K562 (cell line): Measurements from ENCODE around the gene CBR4. TPM values are rescaled to one million over a fixed set of nuclear protein-coding genes. Genes with fewer than 3 reads are reported as not detected.

ENCODE experiments used
- BRD4 ChIP-seq: fragments of 200-600 bp; sonication (generic); IDR thresholded peaks from 2 replicates; pipeline ENCODE4 v1.6.1; 2017; ENCODE audit warnings: inconsistent platforms
- CEBPB ChIP-seq: fragments of 450-650 bp; IDR thresholded peaks from 2 replicates; pipeline ENCODE4 v1.6.1; 2016; ENCODE audit warnings: missing genetic modification characterization, missing compliant biosample characterization
- DMBX1 ChIP-seq: fragments of 250-450 bp; sonication (Bioruptor Pico); IDR thresholded peaks from 2 replicates; pipeline ENCODE4 v1.8.0; 2022; ENCODE audit warnings: inconsistent platforms, mild to moderate bottlenecking, moderate library complexity, borderline replicate concordance
- ETS2 ChIP-seq: IDR thresholded peaks from 2 replicates; pipeline ENCODE4 v1.6.1; 2016; ENCODE audit warnings: borderline replicate concordance, missing genetic modification characterization, mild to moderate bottlenecking, moderate library complexity, missing compliant biosample characterization; ENCODE audit not compliant: poor library complexity, severe bottlenecking
- IFI16 ChIP-seq: fragments of 250-450 bp; sonication (Bioruptor Pico); IDR thresholded peaks from 2 replicates; pipeline ENCODE4 v2.1.2; 2022; ENCODE audit warnings: mild to moderate bottlenecking, inconsistent platforms
- ILK ChIP-seq: fragments of 450-650 bp; IDR thresholded peaks from 2 replicates; pipeline ENCODE4 v1.6.1; 2016; ENCODE audit warnings: missing genetic modification characterization, low read depth, mild to moderate bottlenecking, missing compliant biosample characterization, moderate library complexity, borderline replicate concordance
- MIER1 ChIP-seq: fragments of 450-650 bp; IDR thresholded peaks from 2 replicates; pipeline ENCODE4 v1.6.1; 2016; ENCODE audit warnings: antibody characterized with exemption, mild to moderate bottlenecking, low read depth
- MTA1 ChIP-seq: fragments of 450-650 bp; IDR thresholded peaks from 2 replicates; pipeline ENCODE4 v1.6.1; 2017; ENCODE audit warnings: borderline replicate concordance
- NR2C1 ChIP-seq, 2 experiments: fragments of 450-650 bp; IDR thresholded peaks; 2 replicates each; pipeline ENCODE4 v1.6.1; 2017; ENCODE audit warnings: mild to moderate bottlenecking in 2 of 2, antibody characterized with exemption in 1 of 2, inconsistent platforms in 1 of 2, missing compliant biosample characterization in 1 of 2, missing genetic modification characterization in 1 of 2
- SP2 ChIP-seq: IDR thresholded peaks from 2 replicates; pipeline ENCODE4 v1.6.1; 2011; ENCODE audit warnings: mild to moderate bottlenecking, low read depth, low read length, moderate library complexity; ENCODE audit not compliant: poor library complexity, severe bottlenecking; ENCODE audit errors: extremely low read depth
- SUPT5H ChIP-seq: fragments of 450-650 bp; IDR thresholded peaks from 2 replicates; pipeline ENCODE4 v1.6.1; 2016
- TRIM24 ChIP-seq, 2 experiments: fragments of 450-650 bp; IDR thresholded peaks; 2 replicates each; pipeline ENCODE4 v1.6.1; 2016
- ZNF212 ChIP-seq: fragments of 450-650 bp; formaldehyde crosslinking; IDR thresholded peaks from 2 replicates; pipeline ENCODE4 v1.4.0; 2020; ENCODE audit warnings: mild to moderate bottlenecking
- polyA plus RNA-seq, 8 experiments: library from polyadenylated mRNA; depleted of rRNA in 4 of 8; stranded (reverse) in 5 of 8; unstranded in 3 of 8; fragments of >200 nt; fragmentation: Nextera tagmentation in 2 of 8; fragmentation: Illumina TruSeq in 1 of 8; extraction: Ambion mirVana in 2 of 8; extraction: Trizol in 1 of 8; gene quantifications; 2 replicates each; pipeline versions ENCODE4 v1.2.1 to v1.2.3, GENCODE V29; 2011 to 2014; ENCODE audit warnings: inconsistent platforms in 1 of 8, missing spikeins in 1 of 8
- total RNA-seq, 7 experiments: library from RNA; depleted of rRNA in 6 of 7; stranded (reverse); fragments of >200 nt in 6 of 7; fragmentation: Illumina TruSeq in 2 of 7; extraction: Trizol in 2 of 7; gene quantifications; 2 replicates each; pipeline versions ENCODE4 v1.2.1 to v1.2.3, GENCODE V29; 2011 to 2021; ENCODE audit warnings: low replicate concordance in 1 of 7
- TF ChIP-seq, protein P1 (sequence below): fragments of 200-400 bp; formaldehyde crosslinking; IDR thresholded peaks from 2 replicates; pipeline ENCODE4 v1.6.1; 2017; ENCODE audit warnings: mild to moderate bottlenecking, low read depth, low read length, moderate library complexity
- TF ChIP-seq, protein P2 (sequence below), 2 experiments: fragments of 450-650 bp; conservative IDR thresholded peaks; 2 replicates each; pipeline ENCODE4 v1.6.1; 2017; ENCODE audit warnings: mild to moderate bottlenecking in 2 of 2, moderate library complexity in 2 of 2
- TF ChIP-seq, protein P3 (sequence below): sonication (generic); formaldehyde crosslinking; IDR thresholded peaks from 2 replicates; pipeline ENCODE4 v1.8.0; 2022; ENCODE audit warnings: mild to moderate bottlenecking, missing genetic modification reagents, borderline replicate concordance
- TF ChIP-seq, protein P4 (sequence below): sonication (generic); formaldehyde crosslinking; IDR thresholded peaks from 2 replicates; pipeline ENCODE4 v1.8.1; 2022; ENCODE audit warnings: missing genetic modification reagents
- TF ChIP-seq, protein P5 (sequence below): fragments of 200-800 bp; sonication (Bioruptor generic); IDR thresholded peaks from 2 replicates; pipeline ENCODE4 v1.6.1; 2017; ENCODE audit warnings: missing genetic modification characterization, missing compliant biosample characterization

CBR4 gene
- total and polyA plus RNA-seq, 9 of the 15 experiments (the other 6 are each of a cell fraction or from before 2014, with no cell fraction given), result 12.1 to 26.4 (median 18.6) TPM

DNA sequence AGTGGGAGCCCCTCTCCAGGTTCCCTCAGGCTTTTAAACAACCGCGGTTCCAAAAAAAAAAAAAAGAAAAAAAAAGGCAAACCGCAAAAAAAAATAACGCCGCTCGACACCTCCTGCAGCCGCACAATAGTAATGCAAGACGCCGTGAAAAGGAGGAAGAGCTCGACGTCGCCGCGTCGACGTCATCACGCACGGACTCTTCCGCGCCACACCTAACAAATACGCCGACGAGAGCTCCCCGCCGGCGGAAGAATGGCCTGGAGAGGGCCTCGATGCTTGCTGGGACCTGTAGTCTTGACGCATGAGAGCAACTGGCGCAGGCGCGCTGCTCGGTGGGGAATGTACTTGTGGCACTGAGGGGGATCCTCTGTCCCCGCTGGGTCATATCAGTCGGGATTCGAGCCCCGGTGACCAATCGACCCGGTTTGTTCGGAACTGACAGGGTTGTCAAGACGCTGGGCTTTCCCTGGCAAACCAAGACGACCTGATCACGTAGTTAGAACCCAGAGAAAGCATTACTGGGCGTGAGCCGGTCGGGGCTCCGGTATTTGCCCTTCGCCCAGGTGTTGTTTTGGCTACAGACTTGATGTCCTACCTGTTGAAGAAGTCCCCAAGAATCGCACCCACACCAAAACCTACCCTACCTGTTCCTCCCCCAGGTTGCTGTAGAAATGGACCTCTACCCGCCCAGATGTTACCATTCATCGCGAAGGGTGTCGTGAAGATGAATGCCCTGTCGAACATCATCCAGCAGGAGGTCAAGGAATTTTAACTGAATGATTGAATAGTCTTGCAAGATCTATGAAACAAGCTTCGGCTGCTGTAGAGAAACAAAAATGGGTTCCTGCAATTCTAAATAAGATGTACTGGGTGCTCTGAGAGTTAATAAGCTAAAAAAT, at the start of gene CBR4 (continued):
- TF ChIP-seq, protein P1, sequence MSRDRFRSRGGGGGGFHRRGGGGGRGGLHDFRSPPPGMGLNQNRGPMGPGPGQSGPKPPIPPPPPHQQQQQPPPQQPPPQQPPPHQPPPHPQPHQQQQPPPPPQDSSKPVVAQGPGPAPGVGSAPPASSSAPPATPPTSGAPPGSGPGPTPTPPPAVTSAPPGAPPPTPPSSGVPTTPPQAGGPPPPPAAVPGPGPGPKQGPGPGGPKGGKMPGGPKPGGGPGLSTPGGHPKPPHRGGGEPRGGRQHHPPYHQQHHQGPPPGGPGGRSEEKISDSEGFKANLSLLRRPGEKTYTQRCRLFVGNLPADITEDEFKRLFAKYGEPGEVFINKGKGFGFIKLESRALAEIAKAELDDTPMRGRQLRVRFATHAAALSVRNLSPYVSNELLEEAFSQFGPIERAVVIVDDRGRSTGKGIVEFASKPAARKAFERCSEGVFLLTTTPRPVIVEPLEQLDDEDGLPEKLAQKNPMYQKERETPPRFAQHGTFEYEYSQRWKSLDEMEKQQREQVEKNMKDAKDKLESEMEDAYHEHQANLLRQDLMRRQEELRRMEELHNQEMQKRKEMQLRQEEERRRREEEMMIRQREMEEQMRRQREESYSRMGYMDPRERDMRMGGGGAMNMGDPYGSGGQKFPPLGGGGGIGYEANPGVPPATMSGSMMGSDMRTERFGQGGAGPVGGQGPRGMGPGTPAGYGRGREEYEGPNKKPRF, result no peak
- TF ChIP-seq, protein P2, sequence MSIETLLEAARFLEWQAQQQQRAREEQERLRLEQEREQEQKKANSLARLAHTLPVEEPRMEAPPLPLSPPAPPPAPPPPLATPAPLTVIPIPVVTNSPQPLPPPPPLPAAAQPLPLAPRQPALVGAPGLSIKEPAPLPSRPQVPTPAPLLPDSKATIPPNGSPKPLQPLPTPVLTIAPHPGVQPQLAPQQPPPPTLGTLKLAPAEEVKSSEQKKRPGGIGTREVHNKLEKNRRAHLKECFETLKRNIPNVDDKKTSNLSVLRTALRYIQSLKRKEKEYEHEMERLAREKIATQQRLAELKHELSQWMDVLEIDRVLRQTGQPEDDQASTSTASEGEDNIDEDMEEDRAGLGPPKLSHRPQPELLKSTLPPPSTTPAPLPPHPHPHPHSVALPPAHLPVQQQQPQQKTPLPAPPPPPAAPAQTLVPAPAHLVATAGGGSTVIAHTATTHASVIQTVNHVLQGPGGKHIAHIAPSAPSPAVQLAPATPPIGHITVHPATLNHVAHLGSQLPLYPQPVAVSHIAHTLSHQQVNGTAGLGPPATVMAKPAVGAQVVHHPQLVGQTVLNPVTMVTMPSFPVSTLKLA (conservative IDR thresholded peaks at IDR 0.05), result peak in 1 of 2 experiments; percentile 33; a peak in 1 of 4 replicates
- TF ChIP-seq TRIM24 (IDR thresholded peaks at IDR 0.05) (no peak), DMBX1 (CRISPR knock-in tag) (no peak), IFI16 (CRISPR knock-in tag) (no peak), NR2C1 (IDR thresholded peaks at IDR 0.05) (no peak), NR2C1 (tag; IDR thresholded peaks at IDR 0.05) (0 out of 2 replicates have a peak, but pooled peaks have one; percentile 11), SP2 (no peak), CEBPB (tag) (no peak), MTA1 (peak; percentile 95), ZNF212 (CRISPR knock-in tag) (no peak), ILK (tag) (no peak), BRD4 (peak; percentile 29; the same call in 1 of the 2 replicates), ETS2 (no peak), SUPT5H (peak; percentile 94), MIER1 (no peak)
- TF ChIP-seq, protein P3, sequence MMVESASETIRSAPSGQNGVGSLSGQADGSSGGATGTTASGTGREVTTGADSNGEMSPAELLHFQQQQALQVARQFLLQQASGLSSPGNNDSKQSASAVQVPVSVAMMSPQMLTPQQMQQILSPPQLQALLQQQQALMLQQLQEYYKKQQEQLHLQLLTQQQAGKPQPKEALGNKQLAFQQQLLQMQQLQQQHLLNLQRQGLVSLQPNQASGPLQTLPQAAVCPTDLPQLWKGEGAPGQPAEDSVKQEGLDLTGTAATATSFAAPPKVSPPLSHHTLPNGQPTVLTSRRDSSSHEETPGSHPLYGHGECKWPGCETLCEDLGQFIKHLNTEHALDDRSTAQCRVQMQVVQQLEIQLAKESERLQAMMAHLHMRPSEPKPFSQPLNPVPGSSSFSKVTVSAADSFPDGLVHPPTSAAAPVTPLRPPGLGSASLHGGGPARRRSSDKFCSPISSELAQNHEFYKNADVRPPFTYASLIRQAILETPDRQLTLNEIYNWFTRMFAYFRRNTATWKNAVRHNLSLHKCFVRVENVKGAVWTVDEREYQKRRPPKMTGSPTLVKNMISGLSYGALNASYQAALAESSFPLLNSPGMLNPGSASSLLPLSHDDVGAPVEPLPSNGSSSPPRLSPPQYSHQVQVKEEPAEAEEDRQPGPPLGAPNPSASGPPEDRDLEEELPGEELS (CRISPR knock-in tag), result no peak
- TF ChIP-seq, protein P4, sequence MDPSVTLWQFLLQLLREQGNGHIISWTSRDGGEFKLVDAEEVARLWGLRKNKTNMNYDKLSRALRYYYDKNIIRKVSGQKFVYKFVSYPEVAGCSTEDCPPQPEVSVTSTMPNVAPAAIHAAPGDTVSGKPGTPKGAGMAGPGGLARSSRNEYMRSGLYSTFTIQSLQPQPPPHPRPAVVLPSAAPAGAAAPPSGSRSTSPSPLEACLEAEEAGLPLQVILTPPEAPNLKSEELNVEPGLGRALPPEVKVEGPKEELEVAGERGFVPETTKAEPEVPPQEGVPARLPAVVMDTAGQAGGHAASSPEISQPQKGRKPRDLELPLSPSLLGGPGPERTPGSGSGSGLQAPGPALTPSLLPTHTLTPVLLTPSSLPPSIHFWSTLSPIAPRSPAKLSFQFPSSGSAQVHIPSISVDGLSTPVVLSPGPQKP (CRISPR knock-in tag), result no peak
- TF ChIP-seq, protein P5, sequence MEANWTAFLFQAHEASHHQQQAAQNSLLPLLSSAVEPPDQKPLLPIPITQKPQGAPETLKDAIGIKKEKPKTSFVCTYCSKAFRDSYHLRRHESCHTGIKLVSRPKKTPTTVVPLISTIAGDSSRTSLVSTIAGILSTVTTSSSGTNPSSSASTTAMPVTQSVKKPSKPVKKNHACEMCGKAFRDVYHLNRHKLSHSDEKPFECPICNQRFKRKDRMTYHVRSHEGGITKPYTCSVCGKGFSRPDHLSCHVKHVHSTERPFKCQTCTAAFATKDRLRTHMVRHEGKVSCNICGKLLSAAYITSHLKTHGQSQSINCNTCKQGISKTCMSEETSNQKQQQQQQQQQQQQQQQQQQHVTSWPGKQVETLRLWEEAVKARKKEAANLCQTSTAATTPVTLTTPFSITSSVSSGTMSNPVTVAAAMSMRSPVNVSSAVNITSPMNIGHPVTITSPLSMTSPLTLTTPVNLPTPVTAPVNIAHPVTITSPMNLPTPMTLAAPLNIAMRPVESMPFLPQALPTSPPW (CRISPR knock-in tag), result peak; percentile 4; the same call in 1 of the 2 replicates
